GM21825 (cell line): Measurements from ENCODE around the gene ERCC5.

Source experiments
- ATAC-seq: cut with Tn5 transposase; IDR thresholded peaks from one replicate; pipeline ENCODE4 v1.9.1; 2021; ENCODE audit warnings: mild to moderate bottlenecking, moderate library complexity; ENCODE audit not compliant: unreplicated experiment

The ERCC5 gene

DNA sequence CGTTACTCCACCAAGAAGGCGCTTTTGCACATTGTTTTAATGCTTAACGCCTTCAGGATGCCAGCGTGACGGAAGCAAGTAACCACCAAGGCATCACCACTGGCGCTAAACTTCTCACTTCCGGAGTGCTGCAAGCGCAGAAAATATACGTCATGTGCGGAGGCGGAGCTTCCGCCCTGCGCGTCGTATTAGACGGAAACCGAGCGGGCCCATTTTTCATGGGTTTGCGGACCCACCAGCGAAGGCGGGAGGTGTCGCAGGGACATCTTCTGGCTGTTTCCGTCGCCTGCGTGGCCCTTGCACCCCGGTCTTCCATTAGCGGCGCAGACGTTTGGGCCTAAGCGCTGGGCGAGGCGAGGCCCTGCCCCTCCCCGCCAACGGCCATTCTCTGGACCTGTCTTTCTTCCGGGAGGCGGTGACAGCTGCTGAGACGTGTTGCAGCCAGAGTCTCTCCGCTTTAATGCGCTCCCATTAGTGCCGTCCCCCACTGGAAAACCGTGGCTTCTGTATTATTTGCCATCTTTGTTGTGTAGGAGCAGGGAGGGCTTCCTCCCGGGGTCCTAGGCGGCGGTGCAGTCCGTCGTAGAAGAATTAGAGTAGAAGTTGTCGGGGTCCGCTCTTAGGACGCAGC is at the start of gene ERCC5:
Gene ERCC5, plus strand, starts transcription at position 403 of the 631 bp plus-strand sequence. CDS start 235 bp downstream, outside the sequence.
- ATAC-seq, result peak; percentile 83

DNA sequence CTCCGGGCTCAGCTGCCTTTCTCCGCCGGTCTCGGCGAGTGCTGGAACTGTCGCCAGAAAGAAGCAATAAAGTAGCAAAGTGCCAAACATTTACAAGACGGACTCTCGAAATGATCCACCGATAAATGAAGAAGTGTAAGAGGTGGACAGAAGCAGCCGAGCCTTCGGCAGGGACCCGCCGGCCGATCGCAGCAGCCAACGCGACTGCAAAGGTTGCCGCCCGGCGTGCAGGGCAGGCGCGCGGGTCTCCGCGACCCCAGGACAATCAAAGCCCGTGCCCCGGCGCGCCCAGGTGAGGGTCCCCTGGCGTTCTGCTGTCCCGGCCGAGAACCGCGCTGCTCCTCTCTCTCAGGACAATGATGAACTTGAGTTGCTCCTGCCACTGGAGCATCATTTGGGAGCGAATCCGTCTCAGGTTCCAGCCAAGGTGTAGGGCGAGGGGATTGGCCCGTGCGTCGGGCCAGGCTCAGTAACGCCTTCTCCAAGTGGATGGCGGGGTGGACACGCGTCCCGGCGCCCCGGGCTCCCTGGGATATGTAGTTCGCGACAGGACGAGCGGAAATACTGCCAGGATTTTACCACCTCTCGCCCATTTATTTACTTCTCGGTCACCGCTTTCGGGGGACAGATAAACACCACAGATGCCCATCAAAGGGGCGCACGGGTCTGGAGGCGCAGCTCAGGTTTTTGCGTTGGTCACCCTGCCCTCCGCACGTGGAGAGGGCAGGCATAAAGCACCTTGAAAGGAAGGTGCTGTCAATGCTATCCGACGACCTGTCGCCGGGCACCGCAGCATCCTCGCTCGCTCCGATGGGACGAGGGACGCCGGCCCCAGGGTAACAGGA is 47.0 kb upstream of the ERCC5 start, which contains the start of the genes BIVM and POGLUT2:
Gene BIVM, plus strand, starts transcription at position 539 of the 845 bp plus-strand sequence. CDS start 8,149 bp downstream, outside the sequence.
Gene POGLUT2, minus strand, starts transcription at position 396 of the 845 bp plus-strand sequence. Its CDS starts 306 bp downstream, at position 90.
- ATAC-seq, result peak; percentile 89

DNA sequence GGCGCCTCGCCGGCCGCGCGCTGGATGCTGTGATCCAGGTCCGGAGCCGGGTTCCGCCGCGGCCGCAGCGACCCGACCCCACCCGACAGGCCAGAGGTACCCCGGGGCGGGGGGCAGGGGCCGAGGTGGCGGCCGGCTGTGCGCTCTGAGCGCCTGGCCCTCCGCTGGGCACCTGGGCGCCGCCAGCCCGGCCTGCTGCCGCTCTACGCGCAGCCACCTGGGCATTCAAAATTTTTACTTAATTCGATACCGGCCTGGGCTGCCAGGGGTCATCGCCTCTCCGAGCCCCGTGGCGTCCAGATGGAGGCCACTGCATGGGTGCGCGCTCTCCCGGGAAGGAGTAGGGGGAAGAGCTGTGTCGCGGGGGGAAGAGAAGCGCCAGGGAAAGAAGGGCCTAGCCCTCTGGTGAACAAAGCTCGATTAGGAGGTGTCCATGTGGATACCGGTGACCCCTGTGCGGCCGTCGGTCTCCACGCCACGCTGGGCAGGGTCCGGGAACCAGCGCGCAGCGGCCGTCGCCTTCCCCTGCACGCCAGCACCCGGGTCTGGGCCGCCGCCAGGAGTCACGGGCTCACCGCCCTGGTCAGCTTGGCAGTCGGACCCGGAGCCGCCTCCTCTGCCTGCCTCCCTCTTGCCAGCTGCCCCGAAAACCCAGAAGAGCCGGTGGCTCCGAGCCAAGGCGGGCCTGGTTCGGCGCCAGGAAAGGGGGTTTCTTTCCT is 46.2 kb upstream of the ERCC5 start:
- ATAC-seq, result peak; percentile 3

DNA sequence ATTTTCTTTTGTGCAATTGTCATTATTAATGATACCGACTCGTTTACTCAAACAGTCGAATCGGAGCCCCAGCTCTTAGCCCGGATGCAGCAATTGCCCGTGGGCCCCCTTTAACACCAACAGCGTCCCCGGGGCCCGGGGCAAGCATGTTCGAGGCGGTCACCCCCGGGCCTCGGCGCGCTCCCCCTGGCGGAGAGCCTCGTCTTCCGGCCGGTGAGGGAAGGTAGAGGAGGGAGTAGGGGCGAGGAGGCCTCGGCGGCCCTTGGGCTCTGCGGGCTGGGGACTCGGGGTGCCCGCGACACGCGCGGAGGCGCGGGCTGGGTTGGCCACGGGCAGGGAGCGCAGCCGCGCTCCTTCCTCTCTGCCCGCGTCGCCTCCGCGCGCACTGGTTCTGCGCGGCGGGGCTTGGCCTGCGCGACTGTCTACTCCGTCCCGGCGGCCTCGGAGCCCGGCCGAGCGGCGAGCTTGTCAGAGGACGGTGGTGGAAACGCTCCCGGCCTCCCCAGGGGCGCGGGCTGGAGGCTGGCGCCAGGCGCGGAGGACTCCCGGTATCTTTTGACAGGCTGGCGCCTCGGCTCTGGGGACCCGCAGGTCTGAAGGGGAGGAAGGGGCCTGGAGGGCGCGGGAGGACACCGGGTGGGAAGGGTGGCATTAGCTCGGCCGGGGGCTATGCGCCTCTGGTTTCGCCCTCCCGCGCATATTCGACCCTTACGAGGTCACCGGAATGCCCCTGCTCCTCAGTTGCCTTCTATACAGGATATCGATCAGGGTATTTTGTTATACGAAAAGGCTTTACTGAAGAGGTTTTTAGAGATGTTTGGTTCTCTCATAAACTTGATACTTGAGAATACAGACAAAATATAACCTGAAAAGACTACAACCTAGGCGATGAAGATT is 45.4 kb upstream of the ERCC5 start:
- ATAC-seq, result peak; percentile 79

DNA sequence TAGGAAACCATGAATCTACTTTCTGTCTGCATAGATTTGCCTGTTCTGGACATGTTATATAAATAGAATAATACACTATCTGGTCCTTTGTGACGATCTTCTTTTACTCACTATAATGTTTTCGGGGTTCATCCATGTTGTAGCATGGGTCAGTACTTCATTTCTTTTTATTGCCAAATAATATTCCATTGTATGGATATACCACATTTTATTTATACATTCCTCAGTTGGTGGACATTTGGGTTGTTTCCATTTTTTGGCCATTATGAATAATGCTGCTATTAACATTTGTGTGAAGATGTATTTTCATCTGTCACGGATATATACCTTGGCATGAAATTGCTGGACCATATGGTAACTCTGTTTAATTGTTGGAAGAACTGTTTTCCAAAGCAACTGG is 40.2 kb upstream of the ERCC5 start:
- no peak for ATAC-seq

DNA sequence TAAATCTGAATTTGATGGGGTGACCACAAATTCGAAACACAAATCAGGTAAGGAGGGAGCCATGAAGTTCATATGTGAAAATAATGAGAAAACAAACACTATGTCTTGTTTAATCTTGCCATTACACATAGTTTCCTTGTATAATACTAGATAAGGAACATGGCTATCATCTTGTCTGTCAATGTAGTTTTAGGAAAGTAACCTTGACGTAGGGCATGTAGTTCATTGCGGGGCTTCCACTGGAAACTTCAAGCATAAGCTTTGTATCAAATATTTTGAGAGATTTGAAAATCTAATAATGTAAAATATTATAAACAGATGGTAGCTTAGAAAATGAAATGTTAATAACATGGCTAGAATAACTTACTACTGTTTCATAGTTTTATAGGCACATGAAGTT is 38.1 kb upstream of the ERCC5 start:
- no peak for ATAC-seq

DNA sequence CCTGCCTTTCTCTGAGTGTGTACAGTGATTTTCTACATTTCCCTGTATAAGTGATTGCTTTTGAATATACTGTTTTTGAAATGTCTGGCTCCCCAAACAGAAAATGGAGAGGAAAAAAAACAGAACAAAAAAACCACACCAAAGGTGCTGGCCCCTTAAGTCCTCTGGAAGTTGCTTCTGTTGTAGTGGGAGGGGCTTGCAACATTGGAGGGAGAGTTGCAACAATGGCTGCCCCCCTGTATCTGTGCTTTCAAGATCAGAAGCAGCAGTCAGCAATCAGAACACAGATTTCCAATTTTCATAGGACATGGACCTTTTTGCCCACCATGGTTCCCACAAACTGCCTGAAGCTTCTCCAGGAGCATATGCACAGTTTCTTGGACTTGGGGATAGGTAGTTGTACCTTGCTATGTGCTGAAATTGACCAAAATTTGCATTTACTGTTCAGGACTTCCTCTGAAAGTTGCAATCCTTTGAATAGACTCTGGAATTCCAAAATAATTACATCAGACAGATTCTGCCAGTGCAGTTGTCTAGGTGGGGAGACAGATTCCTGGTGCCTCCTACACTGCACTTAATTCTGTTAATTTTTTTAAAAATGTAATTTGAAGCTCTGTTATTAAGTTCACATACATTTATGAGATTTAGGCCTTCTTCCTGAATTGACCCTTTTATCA is 33.1 kb upstream of the ERCC5 start:
- ATAC-seq, result no peak

DNA sequence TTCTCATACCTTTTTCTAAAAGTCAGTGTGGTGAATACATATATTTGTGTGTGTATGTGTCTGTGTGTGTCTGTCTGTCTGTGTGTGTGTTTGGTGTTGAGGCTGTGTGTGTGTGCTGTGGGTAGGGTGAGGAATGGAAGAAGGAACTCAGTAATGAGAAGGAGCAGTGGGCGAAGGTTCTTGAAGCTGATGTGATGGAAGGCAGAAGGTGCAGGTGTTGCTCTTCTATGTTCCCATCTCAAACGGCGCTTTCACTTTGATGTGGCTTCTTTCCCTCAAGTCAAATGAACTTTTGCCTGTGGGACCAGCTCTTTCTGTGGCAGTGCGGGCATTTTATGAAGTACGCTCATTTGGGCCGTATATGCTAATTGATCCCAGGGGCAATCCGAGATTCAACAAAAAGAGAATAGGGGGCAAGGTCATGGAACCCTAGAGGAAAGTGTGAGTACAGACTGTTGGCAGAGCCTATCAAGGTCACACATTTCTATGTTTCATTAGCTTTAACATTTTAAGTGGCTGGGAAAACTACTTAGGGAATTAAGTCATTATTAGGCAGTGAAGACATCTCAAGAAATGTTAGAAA is 31.7 kb upstream of the ERCC5 start:
- no peak for ATAC-seq

DNA sequence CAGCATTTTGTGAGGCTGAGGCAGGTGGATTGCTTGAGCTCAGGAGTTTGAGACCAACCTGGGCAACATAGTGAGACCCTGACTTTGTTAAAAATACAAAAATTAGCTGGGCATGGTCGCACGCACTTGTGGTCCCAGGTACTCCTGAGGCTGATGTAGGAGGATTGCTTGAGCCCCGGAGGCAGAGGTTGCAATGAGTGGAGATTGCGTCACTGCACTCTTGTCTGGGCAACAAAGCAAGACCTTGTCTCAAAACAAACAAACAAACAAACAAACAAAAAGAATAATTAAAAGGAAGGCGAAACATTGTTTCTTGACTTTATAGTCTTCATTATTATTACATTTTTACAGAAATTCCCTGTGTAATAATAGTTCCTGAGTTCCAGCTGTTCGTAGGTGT is 31.0 kb upstream of the ERCC5 start:
- no peak for ATAC-seq

DNA sequence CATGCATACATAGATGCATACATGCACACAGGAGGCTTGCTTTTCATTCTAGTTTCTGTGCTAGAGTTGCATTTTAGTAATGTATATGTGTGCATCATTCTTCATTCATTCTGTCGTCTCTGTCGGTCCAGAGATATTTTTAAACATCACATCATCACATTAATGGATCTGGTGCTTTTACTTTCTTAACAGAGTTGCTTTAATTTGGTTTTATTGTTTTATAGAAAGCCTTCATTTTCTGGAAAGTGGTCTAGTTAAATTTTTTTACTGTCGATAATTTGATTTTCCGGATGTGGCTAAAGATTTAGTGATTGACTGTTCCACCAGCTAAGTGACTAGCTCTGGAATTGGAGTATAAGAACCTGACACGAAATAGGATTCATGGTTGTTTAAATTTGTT is 30.0 kb upstream of the ERCC5 start:
- no peak for ATAC-seq

DNA sequence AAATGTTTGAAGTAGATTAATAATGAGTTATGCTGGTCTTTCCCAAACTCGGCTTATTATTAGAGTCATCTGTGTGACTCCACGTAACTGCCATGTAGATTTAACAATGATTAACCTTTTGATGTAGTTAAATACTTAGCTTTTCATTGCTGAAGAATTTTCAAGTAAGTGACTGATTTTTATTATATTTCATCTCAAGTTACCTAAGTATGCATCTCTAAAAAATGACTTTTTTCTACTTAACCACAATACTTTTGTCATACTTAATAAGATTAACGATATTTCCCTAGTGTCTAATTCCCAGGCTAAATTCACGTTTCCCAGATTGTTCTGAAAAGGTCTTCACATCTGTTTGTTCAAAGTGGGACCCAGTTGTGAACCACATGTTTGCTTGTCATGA is 29.1 kb upstream of the ERCC5 start:
- no peak for ATAC-seq

DNA sequence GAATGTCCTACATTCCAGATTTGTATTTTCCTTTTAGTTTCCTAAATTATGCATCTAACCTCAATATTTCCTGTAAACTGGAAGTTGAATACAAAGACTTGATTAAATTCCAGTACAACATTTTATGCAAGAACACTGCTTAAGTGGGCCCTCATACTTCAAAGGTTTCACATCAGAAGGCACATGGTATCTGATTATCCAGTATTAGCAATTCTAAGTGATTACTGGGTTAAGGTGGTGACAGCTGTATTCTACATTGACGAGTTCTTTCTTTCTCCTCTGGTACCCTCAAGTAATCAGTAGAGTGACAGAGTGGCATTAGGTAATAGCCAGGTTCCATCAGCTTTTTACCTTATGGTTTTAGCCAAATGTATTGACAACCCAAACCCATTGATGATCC is 28.6 kb upstream of the ERCC5 start:
- ATAC-seq, result no peak

DNA sequence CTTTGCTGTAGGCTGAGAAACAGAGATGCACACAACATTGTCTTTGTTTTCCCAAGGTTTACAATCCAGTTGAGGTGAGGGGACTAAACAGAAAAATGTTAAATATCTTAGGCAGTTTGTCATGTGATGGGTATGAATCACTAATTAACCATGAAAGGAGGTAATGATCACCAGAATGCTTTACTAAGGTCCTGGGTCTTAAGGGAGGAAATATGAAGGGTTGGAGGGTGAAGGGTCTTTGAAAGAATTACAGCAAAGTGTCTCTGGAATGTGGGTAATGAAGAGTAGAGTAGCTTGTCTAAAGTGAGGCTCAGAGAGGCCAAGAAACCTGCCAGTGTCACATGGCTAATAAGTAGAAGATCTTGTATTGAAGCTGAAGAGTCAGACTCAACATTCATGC is 27.9 kb upstream of the ERCC5 start:
- no peak for ATAC-seq

DNA sequence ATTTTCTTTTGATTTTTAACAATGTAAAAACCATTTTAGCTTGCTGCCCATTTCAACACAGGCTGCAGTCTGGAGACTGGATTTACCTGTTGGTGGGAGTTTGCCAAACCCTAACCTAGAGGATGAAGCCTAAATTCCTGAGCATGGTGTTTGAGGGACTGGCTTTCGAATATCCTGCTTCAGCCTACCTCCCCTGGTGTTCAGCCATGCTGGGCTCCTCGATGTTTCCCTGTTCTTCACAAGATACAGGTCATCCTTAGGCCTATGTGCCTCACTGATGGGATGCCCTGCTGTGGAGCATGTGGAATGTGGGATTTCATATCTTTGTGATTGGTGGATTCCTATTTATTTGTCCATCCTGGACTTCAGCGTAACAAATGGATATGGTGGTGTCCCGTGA is 20.4 kb upstream of the ERCC5 start:
- ATAC-seq, result no peak

DNA sequence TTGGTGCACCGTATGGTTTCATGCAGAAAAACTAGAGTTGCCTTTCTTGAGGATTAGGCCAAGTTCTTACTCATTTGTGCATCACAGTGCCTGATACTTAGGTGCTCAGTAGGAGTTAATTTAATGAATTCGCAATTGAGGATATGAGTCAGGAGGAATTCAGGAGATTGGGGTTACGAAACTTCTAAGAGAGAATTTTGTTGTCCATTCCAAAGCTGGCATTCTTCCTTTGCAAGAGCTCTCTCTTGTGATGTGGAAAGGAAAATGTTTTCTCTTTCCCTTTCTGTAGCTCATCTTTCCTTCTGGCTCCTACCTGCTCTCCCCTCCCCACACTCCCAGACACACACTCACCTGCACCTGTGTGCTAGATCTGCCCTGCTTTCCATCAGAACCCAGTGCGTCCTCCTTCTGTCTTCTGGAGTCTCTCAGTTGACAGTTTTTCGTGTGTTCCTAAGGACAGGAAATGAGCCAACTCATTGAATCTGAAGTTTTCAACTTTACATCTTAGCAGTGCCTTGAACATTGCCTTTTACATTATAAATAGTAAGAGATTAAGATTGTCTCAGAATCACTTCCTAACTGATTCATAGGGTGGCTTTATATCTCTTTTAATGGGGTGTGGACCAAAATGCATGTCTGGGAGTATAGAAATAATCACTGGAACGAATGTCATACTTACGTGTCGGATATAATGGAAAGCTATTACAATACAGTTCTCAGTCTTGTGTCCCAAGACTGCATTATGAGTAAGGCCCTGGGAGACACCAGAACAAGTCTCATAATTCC is 19.7 kb upstream of the ERCC5 start:
- ATAC-seq, result no peak

DNA sequence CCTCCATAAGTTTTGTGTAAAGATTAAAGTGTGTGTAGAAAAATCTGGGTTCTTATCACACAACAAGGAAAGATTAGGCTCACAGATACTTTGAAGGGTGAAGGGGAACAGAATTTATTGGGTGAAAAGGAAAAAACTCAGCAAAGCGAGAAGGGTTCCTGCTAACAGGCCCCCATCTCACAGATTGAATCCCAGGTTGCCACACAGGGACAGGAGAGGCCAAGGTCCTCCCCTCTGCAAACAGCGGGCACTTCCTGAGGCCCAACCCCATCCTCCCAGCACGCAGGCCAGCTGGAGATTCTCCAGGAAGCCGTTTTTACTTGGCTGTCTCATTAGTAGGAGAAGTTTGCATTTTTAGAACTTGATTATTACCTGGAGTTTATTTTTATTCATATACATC is 15.2 kb upstream of the ERCC5 start:
- ATAC-seq, result no peak

DNA sequence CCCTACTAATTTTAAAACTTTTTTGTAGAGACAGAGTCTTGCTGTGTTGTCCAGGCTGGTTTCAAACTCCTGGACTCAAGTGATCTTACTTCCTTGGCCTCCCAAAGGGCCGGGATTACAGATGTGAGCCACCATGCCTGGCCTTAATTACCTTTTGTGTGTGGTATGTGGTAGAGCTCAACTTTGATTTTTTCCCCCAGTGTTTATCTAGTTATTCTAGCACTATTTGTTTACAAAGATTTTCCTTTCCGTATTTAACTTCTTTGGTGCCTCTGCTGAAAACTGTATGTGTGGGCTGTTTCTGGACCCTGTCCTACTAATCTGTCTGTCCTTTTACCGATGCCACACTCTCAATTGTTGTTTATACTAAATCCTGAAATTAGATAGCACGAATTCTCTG is 9.4 kb upstream of the ERCC5 start:
- no peak for ATAC-seq

DNA sequence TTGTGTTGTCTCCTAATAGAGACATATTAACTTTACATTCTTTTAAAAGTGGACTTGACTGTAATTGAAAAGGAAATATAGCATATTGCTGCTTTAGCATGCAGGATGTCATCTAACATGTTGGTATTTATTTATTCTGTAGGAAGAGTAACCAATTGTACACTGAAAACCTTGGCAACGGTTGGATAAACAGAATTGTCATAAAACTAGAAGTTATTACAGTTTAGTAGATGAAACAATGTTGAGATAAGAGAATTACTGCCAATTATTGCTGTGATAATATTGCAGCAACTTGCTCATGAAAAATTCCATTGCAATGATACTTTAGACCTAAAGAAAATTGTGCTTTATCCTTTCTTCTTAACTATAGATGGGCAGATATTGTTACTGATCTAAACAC is 7.6 kb upstream of the ERCC5 start:
- ATAC-seq, result no peak

DNA sequence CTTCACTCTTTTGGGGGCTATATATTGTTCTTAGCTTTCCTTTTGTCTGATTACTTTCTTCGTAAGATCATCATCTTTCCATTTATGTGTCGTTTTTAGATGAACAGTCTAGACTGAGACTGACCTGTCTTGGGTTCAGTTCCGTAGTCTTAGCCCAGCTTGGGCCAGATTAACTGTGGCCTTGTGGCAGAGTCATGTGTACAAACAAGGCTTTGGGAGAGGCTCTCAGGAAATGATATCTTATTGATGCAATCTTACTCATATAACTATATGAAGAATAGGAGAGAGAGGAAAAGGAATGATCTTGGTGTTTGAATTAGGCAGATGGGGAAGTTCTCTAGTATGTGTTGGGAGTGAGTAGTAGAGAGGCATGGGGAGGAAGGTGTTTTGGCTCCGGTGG is 6.8 kb upstream of the ERCC5 start:
- no peak for ATAC-seq
